Muscle layer of colon (tissue), 2 donors: ENCODE measurements around the gene APOD.
"Not testable (repeated sequence)": the region's sequence is repeated elsewhere in the genome, so short reads cannot be mapped to it uniquely, and the experiment has no call there.

Source experiments
- H3K27ac ChIP-seq: one replicate; pipeline ENCODE4 v1.7.0; 2013; ENCODE audit warnings: low read depth, mild to moderate bottlenecking, low read length, moderate library complexity
- H3K27me3 ChIP-seq, 2 donors: one replicate each; pipeline ENCODE4 v1.7.0; 2013; ENCODE audit warnings: low read length in 2 of 2, mild to moderate bottlenecking in 2 of 2; ENCODE audit not compliant: insufficient read depth in 2 of 2, control insufficient read depth in 1 of 2
- H3K36me3 ChIP-seq: one replicate; pipeline ENCODE4 v1.7.0; 2013; ENCODE audit warnings: mild to moderate bottlenecking, low read length; ENCODE audit not compliant: insufficient read depth
- H3K4me1 ChIP-seq: one replicate; pipeline ENCODE4 v1.7.0; 2013; ENCODE audit warnings: mild to moderate bottlenecking, low read length; ENCODE audit not compliant: insufficient read depth
- H3K4me3 ChIP-seq, 2 donors: one replicate each; pipeline ENCODE4 v1.7.0; 2013; ENCODE audit warnings: low read length in 2 of 2, low read depth in 1 of 2, mild to moderate bottlenecking in 1 of 2, moderate library complexity in 1 of 2
- H3K9ac ChIP-seq: one replicate; pipeline ENCODE4 v1.7.0; 2013; ENCODE audit warnings: low read length
- H3K9me3 ChIP-seq: one replicate; pipeline ENCODE4 v1.7.0; 2013; ENCODE audit warnings: mild to moderate bottlenecking, low read length
- donor health status: abdominal sarcoma.
- donor health status: Adenocarcinoma of cecum.

Gene APOD

DNA sequence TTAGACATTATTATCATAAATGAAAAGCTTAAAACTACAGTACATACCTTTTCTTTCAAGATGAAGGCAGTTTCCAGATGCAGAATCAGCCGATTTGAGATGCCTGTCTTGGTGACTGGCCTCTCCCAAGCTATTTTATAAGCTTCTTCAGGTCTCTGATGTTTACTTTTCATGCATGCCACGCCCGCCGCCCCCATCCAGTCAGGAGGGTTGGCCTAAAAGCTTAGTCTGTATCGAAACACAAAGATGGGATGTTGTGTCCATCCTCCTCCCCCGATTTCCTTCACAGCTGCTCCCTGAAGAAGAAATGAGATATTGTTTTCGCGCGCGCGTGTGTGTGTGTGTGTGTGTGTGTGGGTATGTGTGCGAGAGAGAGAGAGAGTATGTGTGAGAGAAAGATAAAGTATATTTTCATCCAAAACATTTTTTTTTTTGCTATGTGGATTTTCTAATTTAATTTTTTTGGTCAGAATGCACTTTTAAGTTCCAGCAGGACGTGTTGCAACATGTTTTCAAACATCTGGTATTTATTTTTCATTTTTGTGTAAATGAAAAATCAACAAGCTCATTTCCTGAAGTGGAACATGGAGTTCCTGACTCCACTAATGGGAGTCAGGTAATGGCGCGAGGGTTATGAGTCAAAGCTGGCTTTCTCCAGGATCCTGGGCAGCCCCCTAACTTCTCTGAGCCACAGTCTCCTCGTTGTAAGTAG, at the start of gene APOD:
APOD (minus strand) TSS at position 110 of the 712 bp plus-strand sequence. CDS start 4,479 bp downstream, outside the sequence.
- Histone ChIP-seq H3K9me3 (no peaks in the 10 kb centered on the region), H3K4me3 (no peak within 1 kb of the TSS), H3K27ac (no peak within 1 kb of the TSS), H3K4me1 (no peaks in the 10 kb centered on the region), H3K27me3 (no peaks in the 10 kb centered on the region), H3K36me3 (no peaks in the 10 kb centered on the region), H3K9ac (no peak within 1 kb of the TSS)

DNA sequence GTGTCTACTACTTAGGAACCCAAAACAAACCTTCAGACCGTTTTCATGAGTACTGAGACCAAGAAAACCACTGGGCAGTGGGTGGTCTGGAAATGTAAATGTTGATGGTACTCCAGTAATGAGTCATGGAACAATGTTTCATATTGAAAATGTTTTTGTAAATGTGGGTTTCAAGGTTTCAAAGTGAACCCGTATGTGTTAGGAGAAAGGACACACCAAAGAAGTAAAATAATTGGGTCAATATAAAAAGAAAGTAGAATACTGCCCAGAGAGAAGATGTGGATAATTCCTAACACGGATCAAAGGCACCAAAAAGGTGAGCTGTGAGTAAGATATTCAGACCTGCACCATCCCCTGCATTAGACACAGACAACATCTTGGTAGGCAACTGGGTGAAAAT, 49.6 kb upstream of the APOD start:
- H3K27ac ChIP-seq, H3K4me3 ChIP-seq, H3K27me3 ChIP-seq, H3K4me1 ChIP-seq, H3K9me3 ChIP-seq, H3K9ac ChIP-seq, H3K36me3 ChIP-seq: not testable (repeated sequence)

DNA sequence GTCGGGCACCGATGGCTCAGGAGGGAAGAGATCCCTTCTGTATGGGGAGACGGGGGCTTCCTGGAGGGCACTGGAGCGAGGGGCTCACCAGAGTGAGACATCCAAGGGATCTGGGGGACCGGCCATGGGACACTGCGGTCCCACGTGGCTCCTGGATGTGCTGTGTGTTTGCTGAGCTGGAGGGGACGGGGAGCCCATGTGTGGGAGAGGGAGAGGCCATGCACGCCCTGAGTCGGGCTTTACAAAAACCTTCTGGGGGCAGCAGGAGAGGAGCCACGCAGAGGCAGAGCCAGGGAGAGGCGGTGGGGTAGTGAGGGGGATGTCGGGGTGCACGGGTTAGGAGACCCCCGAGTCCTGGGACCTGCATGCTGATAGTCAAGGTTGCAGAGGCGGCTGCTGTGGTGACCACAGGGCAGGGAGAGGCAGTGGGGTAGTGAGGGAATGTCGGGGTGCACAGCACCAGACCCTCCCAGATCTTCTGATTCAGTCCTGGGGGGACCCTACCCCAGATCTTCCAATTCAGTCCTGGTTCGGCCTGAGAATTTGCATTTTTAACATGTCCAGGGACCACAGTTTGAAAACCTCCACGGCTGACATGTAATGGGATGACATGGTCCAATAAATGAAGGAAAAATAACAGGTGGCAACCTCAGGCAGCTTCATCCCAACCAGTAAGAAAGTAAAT, 48.9 kb upstream of the APOD start:
- not testable (repeated sequence) for H3K27me3 ChIP-seq, H3K4me1 ChIP-seq, H3K9ac ChIP-seq, H3K9me3 ChIP-seq, H3K27ac ChIP-seq, H3K36me3 ChIP-seq, H3K4me3 ChIP-seq

DNA sequence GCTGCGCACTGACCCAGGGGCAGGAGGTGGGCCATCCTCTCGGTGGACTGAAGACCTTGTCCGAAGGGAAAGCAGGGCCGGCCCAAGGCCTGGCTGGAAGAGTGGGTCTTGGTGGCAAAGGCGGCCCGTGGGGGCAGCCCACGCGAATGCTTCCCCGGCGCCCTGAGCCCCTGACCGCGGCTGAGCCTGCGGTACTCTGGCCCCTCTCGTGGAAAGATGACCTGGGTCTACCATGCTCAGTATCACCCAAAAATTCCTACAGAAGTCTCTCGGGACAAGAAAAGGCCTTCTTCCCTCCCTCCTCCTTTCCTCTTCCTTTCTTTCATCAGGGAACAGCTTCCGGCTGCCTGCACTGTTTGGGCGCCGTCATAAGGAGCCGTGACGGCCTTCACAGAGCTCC, 48.3 kb upstream of the APOD start:
- not testable (repeated sequence) for H3K4me3 ChIP-seq, H3K27me3 ChIP-seq, H3K36me3 ChIP-seq, H3K27ac ChIP-seq, H3K9ac ChIP-seq, H3K4me1 ChIP-seq, H3K9me3 ChIP-seq

DNA sequence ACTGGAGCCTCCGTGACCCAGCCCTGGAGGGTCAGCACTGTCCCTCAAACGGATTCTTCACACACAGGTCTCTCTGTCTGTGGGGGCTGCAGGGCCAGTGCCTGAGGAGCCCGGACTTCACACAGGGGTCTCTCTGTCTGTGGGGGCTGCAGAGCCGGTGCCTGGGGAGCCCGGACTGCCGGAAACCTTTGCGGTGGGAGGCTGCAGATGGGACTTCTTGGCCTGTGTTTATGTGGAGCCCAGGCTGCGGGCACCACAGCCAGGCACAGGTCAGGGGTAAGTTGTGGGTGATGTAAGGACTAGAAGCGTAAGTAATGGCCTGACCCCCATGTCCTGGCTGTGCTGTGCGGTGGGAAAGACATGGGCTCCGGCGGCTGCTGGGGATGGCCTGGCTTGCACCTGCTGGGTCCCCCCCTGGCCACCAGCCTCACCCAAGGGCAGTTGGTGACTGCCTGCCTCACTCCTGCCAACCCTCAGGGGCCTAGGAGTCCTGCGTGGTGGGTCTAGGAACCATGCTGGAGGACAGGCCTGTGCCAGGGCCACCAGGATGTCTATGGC, 47.3 kb upstream of the APOD start:
- H3K4me3 ChIP-seq, result not testable (repeated sequence)

DNA sequence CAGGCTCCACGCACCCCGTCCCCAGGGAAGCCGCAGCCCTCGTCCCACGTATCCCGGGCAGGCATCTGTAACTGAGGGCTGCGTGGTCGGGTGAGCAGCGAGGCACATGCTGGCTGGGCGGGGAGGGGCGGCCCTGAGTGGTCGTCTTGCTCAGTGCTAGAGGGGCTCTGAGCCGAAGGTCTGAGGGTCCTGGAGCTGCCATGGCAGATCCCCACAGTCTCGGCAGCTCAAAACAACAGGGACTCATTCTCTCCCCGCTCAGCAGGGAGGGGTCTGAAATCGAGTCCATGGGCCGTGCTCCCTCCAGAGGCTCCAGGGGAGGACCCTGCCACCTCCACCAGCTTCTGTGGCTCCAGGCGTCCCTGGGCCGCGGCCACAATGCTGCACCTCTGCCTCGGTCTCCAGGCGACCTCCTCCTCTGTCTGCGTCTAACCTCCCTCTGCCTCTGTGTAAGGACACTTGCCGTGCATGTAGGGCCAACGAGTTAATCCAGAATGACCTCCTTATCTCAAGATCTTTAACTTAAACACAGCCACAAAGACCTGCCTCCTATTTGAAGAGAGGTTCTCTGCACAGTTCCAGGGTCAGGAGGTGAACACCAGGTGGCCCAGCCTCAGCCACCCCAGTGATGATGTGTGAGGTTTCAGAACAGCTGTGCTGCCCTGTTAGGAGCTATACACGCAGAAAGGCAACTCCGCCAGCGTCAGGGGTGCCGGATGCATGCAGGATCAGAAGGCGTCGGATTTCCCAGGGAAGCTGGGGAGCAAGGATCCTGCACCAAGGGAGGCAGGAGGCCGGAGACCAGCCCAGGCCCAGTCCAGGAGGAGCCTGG, 46.6 kb upstream of the APOD start:
- not testable (repeated sequence) for H3K9ac ChIP-seq, H3K4me1 ChIP-seq, H3K27ac ChIP-seq, H3K27me3 ChIP-seq, H3K4me3 ChIP-seq, H3K36me3 ChIP-seq, H3K9me3 ChIP-seq

More for the DNA sequence above, 47.3 kb upstream of the APOD start:
- not testable (repeated sequence) for H3K27me3 ChIP-seq, H3K36me3 ChIP-seq, H3K27ac ChIP-seq, H3K9me3 ChIP-seq, H3K4me1 ChIP-seq, H3K9ac ChIP-seq

DNA sequence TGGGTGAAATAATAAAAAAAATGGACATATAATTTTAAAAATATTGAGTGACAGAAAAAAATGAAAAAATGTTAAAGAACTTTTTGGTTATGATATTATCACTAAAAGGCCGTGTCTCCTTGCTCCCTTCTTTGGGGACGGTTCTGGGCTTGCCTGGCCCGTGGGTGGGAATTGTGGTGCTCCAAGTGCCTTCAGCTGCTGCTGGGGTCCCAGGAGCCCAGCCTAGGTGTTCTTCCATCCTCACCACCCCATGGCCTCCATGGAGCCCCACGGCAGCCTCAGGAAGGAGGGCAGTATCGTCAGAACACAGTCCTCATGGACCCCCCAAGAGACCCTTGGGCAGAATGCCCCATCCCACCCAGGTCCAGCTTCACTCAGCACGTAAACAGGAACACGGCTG, 45.9 kb upstream of the APOD start:
- H3K4me3 ChIP-seq, H3K36me3 ChIP-seq, H3K27me3 ChIP-seq, H3K9ac ChIP-seq, H3K4me1 ChIP-seq, H3K9me3 ChIP-seq, H3K27ac ChIP-seq: not testable (repeated sequence)

DNA sequence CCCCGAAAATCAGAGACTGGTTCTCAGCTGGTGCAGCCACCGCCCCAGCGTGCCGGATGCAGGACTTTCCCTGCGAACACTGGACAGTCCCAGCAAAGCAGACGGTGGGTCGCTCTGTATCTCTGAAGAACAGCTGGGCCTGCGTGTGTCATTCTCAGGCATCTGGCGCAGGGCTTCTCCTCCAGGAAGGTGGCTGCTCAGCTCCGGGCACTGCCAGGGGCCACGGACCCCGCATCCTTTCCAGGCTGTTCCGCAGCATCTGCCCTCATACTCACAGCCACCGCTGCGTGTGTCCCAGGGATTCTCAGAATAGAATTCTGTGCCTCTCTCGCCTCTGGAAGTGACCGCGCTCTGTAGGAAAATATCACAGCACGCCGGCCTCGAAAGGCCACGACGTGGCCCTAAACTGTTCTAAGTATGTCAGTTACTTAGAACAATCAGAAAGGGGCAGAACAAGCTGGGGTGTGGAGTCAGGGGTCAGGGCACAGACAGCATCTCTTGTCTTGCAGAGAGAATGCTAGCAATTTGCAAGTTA, 44.7 kb upstream of the APOD start:
- not testable (repeated sequence) for H3K27ac ChIP-seq, H3K9ac ChIP-seq, H3K9me3 ChIP-seq, H3K4me3 ChIP-seq, H3K27me3 ChIP-seq, H3K36me3 ChIP-seq, H3K4me1 ChIP-seq

DNA sequence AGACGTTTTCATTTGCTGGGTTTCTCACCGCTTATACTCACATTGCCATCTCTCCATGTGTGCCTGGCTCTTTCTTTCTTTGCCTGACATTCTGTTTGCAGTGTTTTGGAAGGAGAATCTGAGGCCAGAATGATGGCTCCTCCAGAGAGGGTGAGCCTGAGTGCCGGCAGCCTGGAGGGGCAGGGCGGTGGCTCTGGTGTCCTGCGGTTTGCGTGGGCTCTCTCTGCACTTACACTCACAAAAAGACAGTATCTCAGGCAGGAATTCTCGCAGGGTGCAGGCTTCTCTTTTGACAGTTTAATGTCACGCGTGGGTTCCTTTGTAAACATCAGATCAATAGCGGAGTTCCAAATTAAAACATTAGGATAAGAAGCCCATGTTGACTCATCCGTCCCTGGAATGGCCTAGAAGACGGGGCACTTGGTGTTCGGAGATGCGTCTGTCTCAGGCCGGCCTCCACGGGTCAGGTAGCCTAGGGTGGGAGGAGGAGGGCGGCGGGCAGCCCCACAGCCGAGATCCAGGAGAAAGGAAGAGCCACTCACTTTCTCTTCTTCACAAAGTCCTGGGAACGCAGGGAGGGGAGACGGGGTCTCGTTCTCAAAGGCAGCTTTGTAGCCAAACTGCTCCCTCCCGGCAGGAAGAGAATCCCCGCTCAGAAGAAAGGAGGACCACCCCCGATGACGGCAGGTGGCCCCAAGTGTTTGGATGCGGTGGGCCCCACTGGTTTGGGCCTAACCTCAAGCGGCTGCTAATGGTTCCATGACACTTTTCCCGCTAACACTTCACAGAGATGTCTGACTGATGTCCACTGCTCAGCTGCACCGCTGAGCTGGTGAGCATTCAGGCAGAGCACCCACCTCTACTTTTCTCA, 44.0 kb upstream of the APOD start:
- H3K4me1 ChIP-seq, H3K36me3 ChIP-seq, H3K9ac ChIP-seq, H3K9me3 ChIP-seq, H3K27me3 ChIP-seq, H3K27ac ChIP-seq, H3K4me3 ChIP-seq: not testable (repeated sequence)

DNA sequence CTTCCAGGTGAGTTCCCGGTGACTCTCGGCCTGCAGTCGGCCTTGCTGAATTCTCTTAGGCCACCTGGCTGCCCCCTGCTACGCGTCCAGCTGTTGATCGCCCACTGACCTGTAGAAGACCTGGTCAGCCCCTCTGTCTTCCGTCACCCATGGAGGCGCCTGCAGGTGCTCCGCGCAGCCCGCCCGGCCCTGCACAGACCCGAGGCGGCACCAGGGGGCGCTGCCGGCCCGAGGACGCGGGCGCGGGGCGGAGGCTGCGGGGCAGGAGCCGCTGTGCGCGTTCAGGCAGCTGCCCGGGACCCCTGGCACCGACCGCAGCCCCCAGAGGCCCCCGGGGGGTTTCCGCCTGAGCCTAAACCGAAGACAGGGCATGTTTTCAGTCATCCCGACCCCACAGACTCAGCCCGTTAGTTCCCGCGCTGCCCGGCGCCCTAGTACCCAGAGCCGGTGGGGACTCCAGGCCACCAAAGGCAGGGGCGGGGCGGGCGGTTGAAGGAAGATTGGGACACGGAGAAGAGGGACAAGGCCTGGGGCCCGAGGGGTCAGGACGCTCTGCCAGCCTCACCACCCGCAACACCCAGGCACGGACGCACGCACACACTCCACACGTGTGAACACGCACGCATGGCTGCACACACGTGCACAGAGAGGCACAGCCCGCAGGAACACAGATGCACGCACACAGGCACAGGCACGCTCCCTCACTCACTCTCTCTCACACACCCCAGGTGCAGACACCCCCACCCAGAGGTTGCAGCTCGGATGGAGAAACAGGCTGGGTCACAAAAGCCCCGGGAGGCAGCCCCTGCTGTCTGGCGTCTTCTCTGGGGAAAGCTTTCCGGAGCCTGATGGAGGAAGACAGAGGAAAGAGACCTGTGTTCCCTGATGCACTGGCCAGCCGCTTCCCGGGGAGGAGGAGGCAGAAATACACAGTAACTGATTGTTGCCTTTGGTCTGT, 41.1 kb upstream of the APOD start:
- not testable (repeated sequence) for H3K9ac ChIP-seq, H3K4me3 ChIP-seq, H3K36me3 ChIP-seq, H3K4me1 ChIP-seq, H3K9me3 ChIP-seq, H3K27ac ChIP-seq, H3K27me3 ChIP-seq
